Measurements from ENCODE around the gene NXPE2. TPM values are rescaled to one million over a fixed set of nuclear protein-coding genes. Genes with fewer than 3 reads are reported as not detected.

Gene NXPE2
- total RNA-seq, 1 donor from 2014 or later, result not detected

DNA sequence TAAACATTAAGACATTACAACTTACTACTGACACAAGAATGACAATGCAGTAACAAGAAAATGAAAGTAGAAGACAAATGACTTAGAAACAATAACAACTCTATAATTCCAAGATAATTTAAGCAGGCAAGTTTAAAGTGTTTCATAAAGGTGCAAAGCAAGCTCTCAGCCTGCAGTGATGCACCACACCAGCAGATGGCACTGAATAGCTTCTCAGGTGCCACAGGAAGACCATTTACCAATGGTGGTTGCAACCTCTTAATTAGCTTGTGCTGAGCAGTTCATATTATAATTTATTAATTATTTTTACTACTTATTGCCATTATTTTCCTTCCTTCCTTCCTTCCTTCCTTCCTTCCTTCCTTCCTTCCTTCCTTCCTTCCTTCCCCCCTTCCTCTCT lies 60.6 kb downstream of the NXPE2 start:
- Mint-ChIP-seq H3K9me3 (peaks cover 6% of the 10 kb centered on the region), H3K27me3 (peaks cover 2% of the 10 kb centered on the region), H3K27ac (no peak overlapping the region), H3K36me3 (ENCODE audit: low read depth) (no peaks in the 10 kb centered on the region), H3K4me3 (no peak overlapping the region), H3K4me1 (no peaks in the 10 kb centered on the region)
- DNase-seq (no peak), ATAC-seq (ENCODE audit: low read depth) (no peak)
- ChIA-PET POLR2A (no interaction called here), CTCF (interaction anchor here (1.4 kb wide), 1 partner anchor 1953 kb away, joined by 7 read pairs; no protein-coding TSS in a partner anchor)
- intact Hi-C loops (cut with micrococcal nuclease), result loop anchor here (5.0 kb wide), 1 partner anchor 1488 kb away; no protein-coding TSS in a partner anchor
- TF ChIP-seq, protein P1, sequence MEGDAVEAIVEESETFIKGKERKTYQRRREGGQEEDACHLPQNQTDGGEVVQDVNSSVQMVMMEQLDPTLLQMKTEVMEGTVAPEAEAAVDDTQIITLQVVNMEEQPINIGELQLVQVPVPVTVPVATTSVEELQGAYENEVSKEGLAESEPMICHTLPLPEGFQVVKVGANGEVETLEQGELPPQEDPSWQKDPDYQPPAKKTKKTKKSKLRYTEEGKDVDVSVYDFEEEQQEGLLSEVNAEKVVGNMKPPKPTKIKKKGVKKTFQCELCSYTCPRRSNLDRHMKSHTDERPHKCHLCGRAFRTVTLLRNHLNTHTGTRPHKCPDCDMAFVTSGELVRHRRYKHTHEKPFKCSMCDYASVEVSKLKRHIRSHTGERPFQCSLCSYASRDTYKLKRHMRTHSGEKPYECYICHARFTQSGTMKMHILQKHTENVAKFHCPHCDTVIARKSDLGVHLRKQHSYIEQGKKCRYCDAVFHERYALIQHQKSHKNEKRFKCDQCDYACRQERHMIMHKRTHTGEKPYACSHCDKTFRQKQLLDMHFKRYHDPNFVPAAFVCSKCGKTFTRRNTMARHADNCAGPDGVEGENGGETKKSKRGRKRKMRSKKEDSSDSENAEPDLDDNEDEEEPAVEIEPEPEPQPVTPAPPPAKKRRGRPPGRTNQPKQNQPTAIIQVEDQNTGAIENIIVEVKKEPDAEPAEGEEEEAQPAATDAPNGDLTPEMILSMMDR (IDR thresholded peaks at IDR 0.05), result no peak

- Mint-ChIP-seq H3K36me3 (ENCODE audit: low read depth) (no peaks in the 10 kb centered on the region), H3K4me1 (no peaks in the 10 kb centered on the region), H3K27ac (no peak overlapping the region), H3K27me3 (no peaks in the 10 kb centered on the region), H3K4me3 (no peak overlapping the region), H3K9me3 (peaks cover 6% of the 10 kb centered on the region)
- ATAC-seq (ENCODE audit: low read depth) (no peak), DNase-seq (no peak)
- TF ChIP-seq, protein P1 (IDR thresholded peaks at IDR 0.05), result no peak
- intact Hi-C loops (cut with micrococcal nuclease), result no loop called here
- ChIA-PET CTCF (no interaction called here), POLR2A (no interaction called here)
These were observed 66.9 kb downstream of the NXPE2 start for GRCh38 chr11:114745150-114745671.

GRCh38 chr11:114746013-114746412 lies 67.7 kb downstream of the NXPE2 start:
- no peak overlapping the region for H3K4me3 Mint-ChIP-seq
- intact Hi-C loops (cut with micrococcal nuclease), result no loop called here
- H3K27ac Mint-ChIP-seq, result no peak overlapping the region
- H3K9me3 Mint-ChIP-seq, result peaks cover 5% of the 10 kb centered on the region
- CTCF ChIA-PET, result no interaction called here
- no peaks in the 10 kb centered on the region for H3K4me1 Mint-ChIP-seq
- ATAC-seq (ENCODE audit: low read depth) (no peak), DNase-seq (no peak)
- H3K27me3 Mint-ChIP-seq, result no peaks in the 10 kb centered on the region
- TF ChIP-seq, protein P1 (IDR thresholded peaks at IDR 0.05), result no peak
- no peaks in the 10 kb centered on the region for H3K36me3 Mint-ChIP-seq (ENCODE audit: low read depth)
- POLR2A ChIA-PET, result no interaction called here

Other genes starting within 250 kb of the NXPE2 start
- 26.1 and 27.3 TPM in 2 replicates for gene REXO2, start 239.1 kb upstream of the NXPE2 start, total RNA-seq
- not detected in 2 replicates for gene NXPE1, start 118.6 kb upstream of the NXPE2 start, total RNA-seq
- gene NXPE4, start 82.7 kb upstream of the NXPE2 start, total RNA-seq, result not detected in 2 replicates